NT2/D1 (cell line): ENCODE data around the gene PPP2R5C.

Experiments used
- YY1 ChIP-seq: IDR thresholded peaks from 2 replicates; pipeline ENCODE4 v1.6.1; 2011; ENCODE audit not compliant: insufficient read length, insufficient read depth
- ZNF274 ChIP-seq: IDR thresholded peaks from 2 replicates; pipeline ENCODE4 v1.6.1; 2011; ENCODE audit warnings: mild to moderate bottlenecking, low read depth, low read length

- TF ChIP-seq ZNF274 (no peak), YY1 (no peak)
These were observed 39.4 kb upstream of the PPP2R5C start for GRCh38 chr14:101721951-101722661.
